ENCODE data around the gene AFTPH.

The AFTPH gene

DNA sequence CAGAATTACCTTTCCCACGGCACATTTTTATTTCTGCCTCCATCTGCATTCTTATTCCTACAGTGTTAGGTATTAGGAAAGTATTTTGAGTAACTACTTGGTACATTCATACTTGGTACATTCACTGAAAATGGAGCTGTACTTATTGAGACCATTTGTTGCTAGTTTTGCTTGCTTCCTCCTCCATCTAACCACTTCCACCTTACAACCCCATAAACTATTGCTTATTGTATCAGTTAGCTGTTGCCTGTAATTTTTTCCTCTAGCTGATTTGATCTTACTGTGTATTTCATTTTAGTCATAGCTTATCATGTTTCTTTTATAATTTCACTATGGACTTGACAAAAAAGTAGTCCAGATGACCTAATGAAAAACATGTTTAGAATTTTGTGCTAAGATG lies 50.7 kb downstream of the AFTPH start:
- in situ Hi-C loops (cut with MboI; ENCODE audit: low sequenced_read_pairs, unreplicated experiment) = no loop called here
- TF ChIP-seq, protein P1, sequence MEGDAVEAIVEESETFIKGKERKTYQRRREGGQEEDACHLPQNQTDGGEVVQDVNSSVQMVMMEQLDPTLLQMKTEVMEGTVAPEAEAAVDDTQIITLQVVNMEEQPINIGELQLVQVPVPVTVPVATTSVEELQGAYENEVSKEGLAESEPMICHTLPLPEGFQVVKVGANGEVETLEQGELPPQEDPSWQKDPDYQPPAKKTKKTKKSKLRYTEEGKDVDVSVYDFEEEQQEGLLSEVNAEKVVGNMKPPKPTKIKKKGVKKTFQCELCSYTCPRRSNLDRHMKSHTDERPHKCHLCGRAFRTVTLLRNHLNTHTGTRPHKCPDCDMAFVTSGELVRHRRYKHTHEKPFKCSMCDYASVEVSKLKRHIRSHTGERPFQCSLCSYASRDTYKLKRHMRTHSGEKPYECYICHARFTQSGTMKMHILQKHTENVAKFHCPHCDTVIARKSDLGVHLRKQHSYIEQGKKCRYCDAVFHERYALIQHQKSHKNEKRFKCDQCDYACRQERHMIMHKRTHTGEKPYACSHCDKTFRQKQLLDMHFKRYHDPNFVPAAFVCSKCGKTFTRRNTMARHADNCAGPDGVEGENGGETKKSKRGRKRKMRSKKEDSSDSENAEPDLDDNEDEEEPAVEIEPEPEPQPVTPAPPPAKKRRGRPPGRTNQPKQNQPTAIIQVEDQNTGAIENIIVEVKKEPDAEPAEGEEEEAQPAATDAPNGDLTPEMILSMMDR (IDR thresholded peaks at IDR 0.05; ENCODE audit: borderline replicate concordance, control extremely low read depth, extremely low read depth, insufficient read depth, missing control alignments) = no peak

DNA sequence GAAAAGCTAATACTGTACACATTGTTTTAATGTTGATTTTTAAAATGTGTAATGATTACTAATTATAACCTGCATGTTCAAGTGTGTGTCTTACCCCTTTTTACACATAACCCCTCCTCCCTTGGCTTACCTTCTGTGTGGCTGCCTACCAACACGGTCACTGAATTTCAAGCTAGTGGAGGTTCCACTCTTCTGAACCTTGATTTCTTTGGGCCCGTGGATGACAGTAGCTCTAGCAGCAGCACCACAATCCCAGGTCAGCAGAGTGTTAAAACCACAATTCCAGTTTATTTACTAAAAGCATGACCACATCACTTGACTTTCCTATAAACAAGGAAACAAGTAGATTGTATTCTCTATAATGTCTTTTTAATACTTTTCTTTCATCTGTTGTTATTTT lies 56.9 kb downstream of the AFTPH start:
- TF ChIP-seq, protein P1 (IDR thresholded peaks at IDR 0.05; ENCODE audit: borderline replicate concordance, control extremely low read depth, extremely low read depth, insufficient read depth, missing control alignments) = no peak
- no peak for DNase-seq (ENCODE audit: low spot score)
- in situ Hi-C loops (cut with MboI; ENCODE audit: low sequenced_read_pairs, unreplicated experiment) = no loop called here

More for the DNA sequence above, 50.7 kb downstream of the AFTPH start:
- DNase-seq (ENCODE audit: low spot score) = no peak

DNA sequence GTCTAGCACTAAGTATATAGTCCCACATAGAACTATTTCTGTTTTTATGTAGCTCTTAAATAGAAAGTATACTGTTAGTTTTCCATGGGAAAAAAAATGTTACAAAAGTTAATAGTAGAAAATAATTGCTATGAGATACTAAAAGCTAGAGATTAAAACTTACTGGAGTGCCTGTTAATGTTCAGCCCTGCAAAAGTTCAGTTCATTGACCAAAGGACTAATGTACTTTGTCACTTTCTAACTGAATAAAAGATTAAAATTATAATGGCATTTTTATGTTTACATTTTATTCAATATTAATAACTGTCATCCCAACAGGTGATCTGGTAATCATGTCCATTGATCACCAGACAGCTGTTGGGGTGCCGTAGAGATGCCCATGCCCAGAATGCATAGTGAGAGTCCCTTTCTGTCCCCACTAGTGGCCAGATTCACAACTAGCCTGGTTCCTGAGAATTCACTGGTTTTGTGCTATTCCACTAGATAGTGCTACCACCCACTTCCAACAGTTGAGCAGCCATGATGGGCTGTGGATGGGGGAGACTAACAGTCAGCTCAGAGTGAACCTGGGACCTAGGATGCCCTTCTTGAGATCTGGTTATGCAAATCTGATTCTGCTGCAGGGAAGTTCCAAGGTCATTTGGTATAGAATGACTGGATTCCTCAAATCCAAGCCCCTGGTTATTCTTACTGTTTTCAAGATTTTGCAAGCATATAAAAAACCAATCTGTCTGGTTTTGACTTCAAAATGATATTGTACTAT lies 57.8 kb downstream of the AFTPH start:
- TF ChIP-seq, protein P1 (IDR thresholded peaks at IDR 0.05; ENCODE audit: borderline replicate concordance, control extremely low read depth, extremely low read depth, insufficient read depth, missing control alignments) = no peak
- DNase-seq (ENCODE audit: low spot score) = no peak
- in situ Hi-C loops (cut with MboI; ENCODE audit: low sequenced_read_pairs, unreplicated experiment) = no loop called here

DNA sequence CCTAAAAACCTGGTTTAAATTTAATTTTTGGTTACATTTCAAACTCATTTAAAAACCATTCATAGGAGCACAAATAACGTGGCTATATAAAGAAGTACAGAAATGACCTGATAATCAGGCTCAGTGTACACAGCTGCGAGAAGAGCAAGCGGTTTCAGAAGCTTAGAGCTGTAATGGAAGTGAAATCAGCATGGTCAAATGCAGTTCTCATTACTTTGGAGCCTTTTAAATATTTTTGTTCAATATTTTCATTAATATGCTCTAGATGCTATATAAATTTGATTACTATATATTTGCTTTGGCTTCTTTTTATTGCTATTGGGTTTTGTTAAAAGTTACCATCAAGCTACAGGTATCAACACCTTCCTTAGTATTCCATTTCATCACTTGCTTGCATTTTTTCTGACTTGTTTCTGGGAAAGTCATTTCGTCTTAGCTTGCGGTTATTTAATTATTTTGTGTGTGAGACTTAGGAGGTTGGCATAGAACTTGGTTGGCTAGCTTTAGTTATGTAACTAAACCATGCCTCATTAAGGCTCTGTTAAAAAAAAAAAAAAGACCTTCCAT lies 58.7 kb downstream of the AFTPH start:
- TF ChIP-seq, protein P1 (IDR thresholded peaks at IDR 0.05; ENCODE audit: borderline replicate concordance, control extremely low read depth, extremely low read depth, insufficient read depth, missing control alignments) = no peak
- peak; percentile 56 for DNase-seq (ENCODE audit: low spot score)
- in situ Hi-C loops (cut with MboI; ENCODE audit: low sequenced_read_pairs, unreplicated experiment) = no loop called here

DNA sequence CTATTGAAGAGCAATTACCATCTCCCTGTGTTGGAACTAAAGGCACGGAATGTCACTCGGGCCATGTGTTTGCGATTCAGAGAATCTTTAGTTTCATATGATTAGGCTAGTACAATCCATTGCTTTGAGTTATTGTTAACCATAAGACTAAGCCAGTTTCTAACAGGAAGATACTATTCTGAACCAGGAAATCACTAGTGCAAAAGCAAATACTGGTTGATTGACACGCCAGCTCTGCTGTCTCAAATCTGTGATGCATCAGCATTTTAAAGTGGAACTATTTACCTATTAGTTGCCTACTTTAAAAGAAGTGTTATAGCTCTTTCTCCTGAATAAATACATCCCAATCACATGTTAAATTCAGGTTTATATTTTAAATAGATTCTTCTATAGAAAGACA lies 61.9 kb downstream of the AFTPH start:
- DNase-seq (ENCODE audit: low spot score) = no peak
- in situ Hi-C loops (cut with MboI; ENCODE audit: low sequenced_read_pairs, unreplicated experiment) = no loop called here
- TF ChIP-seq, protein P1 (IDR thresholded peaks at IDR 0.05; ENCODE audit: borderline replicate concordance, control extremely low read depth, extremely low read depth, insufficient read depth, missing control alignments) = no peak

DNA sequence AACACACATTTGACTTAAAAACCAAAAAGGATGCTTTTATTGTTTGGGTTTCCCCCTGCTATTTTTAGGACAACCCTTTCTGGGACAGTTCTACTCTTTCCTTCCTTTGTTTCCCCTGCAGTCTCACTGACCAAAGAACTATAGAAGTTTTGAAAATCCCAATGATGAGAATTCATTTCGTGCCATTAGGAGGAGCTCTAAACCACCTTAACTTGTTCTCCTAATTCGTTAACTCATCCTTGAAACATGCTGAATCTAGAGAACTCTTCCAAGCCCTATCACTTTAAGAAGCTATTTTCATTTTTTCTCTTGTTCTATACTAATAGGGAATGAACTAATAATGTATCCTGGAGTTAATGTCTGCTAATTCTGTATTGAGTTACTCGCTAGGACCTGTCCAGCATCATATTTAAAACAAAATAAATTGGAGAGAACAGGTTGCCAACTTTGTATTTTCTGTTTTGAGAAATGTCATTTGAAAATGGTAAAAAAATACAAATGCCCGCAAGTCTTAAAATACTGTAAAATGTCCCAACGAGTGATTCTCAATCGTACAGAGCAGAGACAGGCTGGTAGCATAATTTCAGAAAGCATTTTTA lies 62.9 kb downstream of the AFTPH start:
- in situ Hi-C loops (cut with MboI; ENCODE audit: low sequenced_read_pairs, unreplicated experiment) = no loop called here
- peak; percentile 57 for DNase-seq (ENCODE audit: low spot score)
- TF ChIP-seq, protein P1 (IDR thresholded peaks at IDR 0.05; ENCODE audit: borderline replicate concordance, control extremely low read depth, extremely low read depth, insufficient read depth, missing control alignments) = peak; percentile 56
